Fibroblast of lung (primary cell): ENCODE data around the gene SLC2A4RG.

ENCODE experiments used
- EZH2 ChIP-seq: IDR thresholded peaks from 2 replicates; pipeline ENCODE4 v1.5.1; 2012; ENCODE audit warnings: low read length, control low read depth, mild to moderate bottlenecking; ENCODE audit errors: missing control alignments
- TF ChIP-seq, protein P1 (sequence below), 2 donors: IDR thresholded peaks in 1 of 2; conservative IDR thresholded peaks in 1 of 2; 1 replicate in 1 of 2; 2 replicates in 1 of 2; pipeline ENCODE4 v1.5.1; 2011 to 2012; ENCODE audit warnings: low read length in 2 of 2, control low read depth in 1 of 2, inconsistent platforms in 1 of 2, low read depth in 1 of 2, mild to moderate bottlenecking in 1 of 2

DNA sequence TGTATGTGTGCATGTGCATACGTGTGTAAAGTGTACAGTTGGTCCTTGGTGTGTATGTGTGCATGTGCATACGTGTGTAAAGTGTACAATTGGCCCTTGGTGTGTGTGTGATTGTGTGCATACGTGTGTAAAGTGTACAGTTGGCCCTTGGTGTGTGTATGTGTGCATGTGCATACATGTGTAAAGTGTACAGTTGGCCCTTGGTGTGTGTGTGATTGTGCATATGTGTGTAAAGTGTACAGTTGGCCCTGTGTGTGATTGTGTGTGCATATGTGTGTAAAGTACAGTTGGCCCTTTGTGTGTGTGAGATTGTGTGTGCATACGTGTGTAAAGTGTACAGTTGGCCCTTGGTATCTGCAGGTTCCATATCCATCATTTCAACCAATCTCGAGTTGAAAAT is 8.2 kb upstream of the SLC2A4RG start:
- TF ChIP-seq, protein P1, sequence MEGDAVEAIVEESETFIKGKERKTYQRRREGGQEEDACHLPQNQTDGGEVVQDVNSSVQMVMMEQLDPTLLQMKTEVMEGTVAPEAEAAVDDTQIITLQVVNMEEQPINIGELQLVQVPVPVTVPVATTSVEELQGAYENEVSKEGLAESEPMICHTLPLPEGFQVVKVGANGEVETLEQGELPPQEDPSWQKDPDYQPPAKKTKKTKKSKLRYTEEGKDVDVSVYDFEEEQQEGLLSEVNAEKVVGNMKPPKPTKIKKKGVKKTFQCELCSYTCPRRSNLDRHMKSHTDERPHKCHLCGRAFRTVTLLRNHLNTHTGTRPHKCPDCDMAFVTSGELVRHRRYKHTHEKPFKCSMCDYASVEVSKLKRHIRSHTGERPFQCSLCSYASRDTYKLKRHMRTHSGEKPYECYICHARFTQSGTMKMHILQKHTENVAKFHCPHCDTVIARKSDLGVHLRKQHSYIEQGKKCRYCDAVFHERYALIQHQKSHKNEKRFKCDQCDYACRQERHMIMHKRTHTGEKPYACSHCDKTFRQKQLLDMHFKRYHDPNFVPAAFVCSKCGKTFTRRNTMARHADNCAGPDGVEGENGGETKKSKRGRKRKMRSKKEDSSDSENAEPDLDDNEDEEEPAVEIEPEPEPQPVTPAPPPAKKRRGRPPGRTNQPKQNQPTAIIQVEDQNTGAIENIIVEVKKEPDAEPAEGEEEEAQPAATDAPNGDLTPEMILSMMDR (conservative IDR thresholded peaks at IDR 0.05 in 1 of 2, IDR thresholded peaks at IDR 0.05 in 1 of 2; ENCODE audit: low read depth in 1 of 2, low read length in 2 of 2), result no peak
- no peak for TF ChIP-seq EZH2
